Measurements from ENCODE around the gene MST1R. TPM values are rescaled to one million over a fixed set of nuclear protein-coding genes. Genes with fewer than 3 reads are reported as not detected.

The MST1R gene
- total RNA-seq, 1 donor from 2014 or later, result 0.57 TPM

- peak overlapping the region; percentile 81 for H3K9ac ChIP-seq (ENCODE audit: low read length)
- no peaks in the 10 kb centered on the region for H4K20me1 ChIP-seq (ENCODE audit: insufficient read depth, low read length)
- Mint-ChIP-seq H3K4me3 (ENCODE audit: unreplicated experiment) (peak overlapping the region; percentile 90), H3K36me3 (ENCODE audit: low read depth, unreplicated experiment) (no peaks in the 10 kb centered on the region), H3K9me3 (ENCODE audit: unreplicated experiment) (no peaks in the 10 kb centered on the region), H3K4me1 (ENCODE audit: low read depth, unreplicated experiment) (peaks cover 2% of the 10 kb centered on the region), H3K27me3 (ENCODE audit: low read depth, unreplicated experiment) (peaks cover 6% of the 10 kb centered on the region), H3K27ac (ENCODE audit: unreplicated experiment) (no peak overlapping the region)
- H3K4me1 ChIP-seq (ENCODE audit: insufficient read depth, low read length), result peaks cover 5% of the 10 kb centered on the region
- H3K27ac ChIP-seq (ENCODE audit: low read depth, low read length), result no peak overlapping the region
- no peaks in the 10 kb centered on the region for H3K36me3 ChIP-seq (ENCODE audit: insufficient read depth, low read length)
- H3K9me3 ChIP-seq (ENCODE audit: insufficient read depth, low read depth, low read length), result no peaks in the 10 kb centered on the region
- H3K79me2 ChIP-seq (ENCODE audit: insufficient read depth, low read length), result peaks cover 18% of the 10 kb centered on the region
- no peaks in the 10 kb centered on the region for H3K27me3 ChIP-seq (ENCODE audit: insufficient read depth, low read length)
- peak overlapping the region; percentile 84 for H3K4me3 ChIP-seq (ENCODE audit: insufficient read depth, low read depth, low read length)
- H2AFZ ChIP-seq (ENCODE audit: low read depth, low read length), result peak overlapping the region; percentile 97
- H3K4me2 ChIP-seq (ENCODE audit: low read length), result peak overlapping the region; percentile 95
- no peak for FAIRE-seq
- no peak for DNase-seq (ENCODE audit: low read depth)
- TF ChIP-seq EZH2 (IDR thresholded peaks at IDR 0.05; ENCODE audit: insufficient read depth, low read length), result no peak
- TF ChIP-seq, protein P1, sequence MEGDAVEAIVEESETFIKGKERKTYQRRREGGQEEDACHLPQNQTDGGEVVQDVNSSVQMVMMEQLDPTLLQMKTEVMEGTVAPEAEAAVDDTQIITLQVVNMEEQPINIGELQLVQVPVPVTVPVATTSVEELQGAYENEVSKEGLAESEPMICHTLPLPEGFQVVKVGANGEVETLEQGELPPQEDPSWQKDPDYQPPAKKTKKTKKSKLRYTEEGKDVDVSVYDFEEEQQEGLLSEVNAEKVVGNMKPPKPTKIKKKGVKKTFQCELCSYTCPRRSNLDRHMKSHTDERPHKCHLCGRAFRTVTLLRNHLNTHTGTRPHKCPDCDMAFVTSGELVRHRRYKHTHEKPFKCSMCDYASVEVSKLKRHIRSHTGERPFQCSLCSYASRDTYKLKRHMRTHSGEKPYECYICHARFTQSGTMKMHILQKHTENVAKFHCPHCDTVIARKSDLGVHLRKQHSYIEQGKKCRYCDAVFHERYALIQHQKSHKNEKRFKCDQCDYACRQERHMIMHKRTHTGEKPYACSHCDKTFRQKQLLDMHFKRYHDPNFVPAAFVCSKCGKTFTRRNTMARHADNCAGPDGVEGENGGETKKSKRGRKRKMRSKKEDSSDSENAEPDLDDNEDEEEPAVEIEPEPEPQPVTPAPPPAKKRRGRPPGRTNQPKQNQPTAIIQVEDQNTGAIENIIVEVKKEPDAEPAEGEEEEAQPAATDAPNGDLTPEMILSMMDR (IDR thresholded peaks at IDR 0.05; ENCODE audit: insufficient read depth, low read depth, low read length), result no peak
Observed at GRCh38 chr3:49855662-49856061, 48.0 kb downstream of the MST1R start.

DNA sequence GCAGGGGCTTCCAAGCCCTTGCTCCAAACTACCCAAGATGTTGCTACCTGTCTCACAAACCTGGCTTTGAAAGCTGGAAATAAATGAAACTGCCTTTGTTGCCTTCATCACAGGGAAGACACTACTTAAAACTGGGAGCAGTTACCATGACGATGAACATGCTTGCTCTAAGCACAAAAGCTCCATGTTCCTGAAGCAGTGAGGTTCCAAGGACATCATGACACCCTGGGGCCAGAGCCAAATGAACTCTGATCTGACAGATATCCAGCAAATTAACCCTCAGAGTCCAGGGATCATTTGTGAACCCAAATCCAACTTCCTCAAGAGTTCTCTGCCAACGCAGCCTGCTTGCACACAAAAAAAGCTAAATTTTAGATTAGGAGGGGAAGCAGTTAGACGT lies 58.0 kb downstream of the MST1R start:
- no peaks in the 10 kb centered on the region for H4K20me1 ChIP-seq (ENCODE audit: insufficient read depth, low read length)
- H3K4me1 ChIP-seq (ENCODE audit: insufficient read depth, low read length), result peaks cover 8% of the 10 kb centered on the region
- peaks cover 4% of the 10 kb centered on the region for H3K36me3 ChIP-seq (ENCODE audit: insufficient read depth, low read length)
- H3K4me3 ChIP-seq (ENCODE audit: insufficient read depth, low read depth, low read length), result no peak overlapping the region
- Mint-ChIP-seq H3K27ac (ENCODE audit: unreplicated experiment) (no peak overlapping the region), H3K4me1 (ENCODE audit: low read depth, unreplicated experiment) (peaks cover 3% of the 10 kb centered on the region), H3K36me3 (ENCODE audit: low read depth, unreplicated experiment) (peaks cover 9% of the 10 kb centered on the region), H3K4me3 (ENCODE audit: unreplicated experiment) (no peak overlapping the region), H3K27me3 (ENCODE audit: low read depth, unreplicated experiment) (no peaks in the 10 kb centered on the region), H3K9me3 (ENCODE audit: unreplicated experiment) (peaks cover 3% of the 10 kb centered on the region)
- DNase-seq (ENCODE audit: low read depth) (no peak), FAIRE-seq (no peak)
- H2AFZ ChIP-seq (ENCODE audit: low read depth, low read length), result no peak overlapping the region
- no peaks in the 10 kb centered on the region for H3K27me3 ChIP-seq (ENCODE audit: insufficient read depth, low read length)
- no peaks in the 10 kb centered on the region for H3K79me2 ChIP-seq (ENCODE audit: insufficient read depth, low read length)
- no peak overlapping the region for H3K9ac ChIP-seq (ENCODE audit: low read length)
- TF ChIP-seq, protein P1 (IDR thresholded peaks at IDR 0.05; ENCODE audit: insufficient read depth, low read depth, low read length), result no peak
- TF ChIP-seq EZH2 (IDR thresholded peaks at IDR 0.05; ENCODE audit: insufficient read depth, low read length), result no peak
- H3K27ac ChIP-seq (ENCODE audit: low read depth, low read length), result no peak overlapping the region
- no peak overlapping the region for H3K4me2 ChIP-seq (ENCODE audit: low read length)
- H3K9me3 ChIP-seq (ENCODE audit: insufficient read depth, low read depth, low read length), result no peaks in the 10 kb centered on the region

GRCh38 chr3:49844464-49845183 lies 59.0 kb downstream of the MST1R start:
- DNase-seq (ENCODE audit: low read depth), result no peak
- FAIRE-seq, result no peak
- no peak overlapping the region for H2AFZ ChIP-seq (ENCODE audit: low read depth, low read length)
- Mint-ChIP-seq H3K9me3 (ENCODE audit: unreplicated experiment) (peaks cover 3% of the 10 kb centered on the region), H3K27ac (ENCODE audit: unreplicated experiment) (no peak overlapping the region), H3K36me3 (ENCODE audit: low read depth, unreplicated experiment) (peaks cover 9% of the 10 kb centered on the region), H3K4me3 (ENCODE audit: unreplicated experiment) (no peak overlapping the region), H3K4me1 (ENCODE audit: low read depth, unreplicated experiment) (peaks cover 3% of the 10 kb centered on the region), H3K27me3 (ENCODE audit: low read depth, unreplicated experiment) (no peaks in the 10 kb centered on the region)
- no peak overlapping the region for H3K4me2 ChIP-seq (ENCODE audit: low read length)
- no peaks in the 10 kb centered on the region for H3K9me3 ChIP-seq (ENCODE audit: insufficient read depth, low read depth, low read length)
- TF ChIP-seq, protein P1 (IDR thresholded peaks at IDR 0.05; ENCODE audit: insufficient read depth, low read depth, low read length), result no peak
- TF ChIP-seq EZH2 (IDR thresholded peaks at IDR 0.05; ENCODE audit: insufficient read depth, low read length), result no peak
- no peaks in the 10 kb centered on the region for H4K20me1 ChIP-seq (ENCODE audit: insufficient read depth, low read length)
- no peak overlapping the region for H3K9ac ChIP-seq (ENCODE audit: low read length)
- H3K4me1 ChIP-seq (ENCODE audit: insufficient read depth, low read length), result peaks cover 8% of the 10 kb centered on the region
- H3K36me3 ChIP-seq (ENCODE audit: insufficient read depth, low read length), result peaks cover 4% of the 10 kb centered on the region
- H3K27ac ChIP-seq (ENCODE audit: low read depth, low read length), result no peak overlapping the region
- no peaks in the 10 kb centered on the region for H3K79me2 ChIP-seq (ENCODE audit: insufficient read depth, low read length)
- no peak overlapping the region for H3K4me3 ChIP-seq (ENCODE audit: insufficient read depth, low read depth, low read length)
- no peaks in the 10 kb centered on the region for H3K27me3 ChIP-seq (ENCODE audit: insufficient read depth, low read length)

All from astrocyte (in vitro differentiated cells and primary cell).